GM12873 (cell line): ENCODE results near the gene KCNQ4.

ENCODE experiments used
- TF ChIP-seq, protein P1 (sequence below): IDR thresholded peaks from 2 replicates; pipeline ENCODE4 v1.5.1; 2012; ENCODE audit warnings: low read depth, mild to moderate bottlenecking, moderate library complexity, low read length, control low read depth; ENCODE audit not compliant: insufficient read depth; ENCODE audit errors: missing control alignments

The KCNQ4 gene

GRCh38 chr1:40740997-40741736 lies 42.4 kb upstream of the KCNQ4 start:
- TF ChIP-seq, protein P1, sequence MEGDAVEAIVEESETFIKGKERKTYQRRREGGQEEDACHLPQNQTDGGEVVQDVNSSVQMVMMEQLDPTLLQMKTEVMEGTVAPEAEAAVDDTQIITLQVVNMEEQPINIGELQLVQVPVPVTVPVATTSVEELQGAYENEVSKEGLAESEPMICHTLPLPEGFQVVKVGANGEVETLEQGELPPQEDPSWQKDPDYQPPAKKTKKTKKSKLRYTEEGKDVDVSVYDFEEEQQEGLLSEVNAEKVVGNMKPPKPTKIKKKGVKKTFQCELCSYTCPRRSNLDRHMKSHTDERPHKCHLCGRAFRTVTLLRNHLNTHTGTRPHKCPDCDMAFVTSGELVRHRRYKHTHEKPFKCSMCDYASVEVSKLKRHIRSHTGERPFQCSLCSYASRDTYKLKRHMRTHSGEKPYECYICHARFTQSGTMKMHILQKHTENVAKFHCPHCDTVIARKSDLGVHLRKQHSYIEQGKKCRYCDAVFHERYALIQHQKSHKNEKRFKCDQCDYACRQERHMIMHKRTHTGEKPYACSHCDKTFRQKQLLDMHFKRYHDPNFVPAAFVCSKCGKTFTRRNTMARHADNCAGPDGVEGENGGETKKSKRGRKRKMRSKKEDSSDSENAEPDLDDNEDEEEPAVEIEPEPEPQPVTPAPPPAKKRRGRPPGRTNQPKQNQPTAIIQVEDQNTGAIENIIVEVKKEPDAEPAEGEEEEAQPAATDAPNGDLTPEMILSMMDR, result no peak

DNA sequence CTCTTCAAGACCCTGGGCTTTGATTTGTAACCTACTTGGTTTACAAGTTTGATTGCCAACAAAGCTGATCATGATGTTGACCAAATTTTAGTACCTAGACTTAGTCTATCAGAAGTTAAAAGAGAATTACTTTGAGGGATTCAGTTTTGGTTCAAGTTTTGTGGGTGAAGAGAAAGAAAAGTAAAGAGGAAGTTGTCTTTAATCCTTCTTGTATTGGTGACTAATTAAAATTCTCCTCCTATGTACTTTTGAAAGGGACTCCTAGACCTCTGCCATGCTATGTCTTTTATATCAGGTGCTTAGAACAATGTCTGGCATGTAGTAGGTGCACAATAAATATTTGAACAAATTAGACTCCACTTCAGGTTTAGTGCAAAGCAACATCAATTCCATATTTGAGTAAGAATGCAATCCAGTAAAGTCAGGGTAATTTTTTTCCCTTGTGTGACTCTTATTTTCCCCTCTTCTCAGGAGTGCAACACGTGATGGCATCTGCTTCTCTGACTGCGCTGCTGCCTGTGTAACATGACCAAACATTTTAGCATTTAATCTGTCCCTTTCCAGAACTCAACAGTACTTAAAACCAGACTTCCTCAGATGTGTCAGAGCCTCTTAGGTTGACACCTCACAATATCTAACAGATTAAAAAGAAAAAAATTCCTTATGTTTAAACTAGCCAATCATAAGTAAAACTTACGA lies 41.1 kb upstream of the KCNQ4 start:
- TF ChIP-seq, protein P1, result no peak

DNA sequence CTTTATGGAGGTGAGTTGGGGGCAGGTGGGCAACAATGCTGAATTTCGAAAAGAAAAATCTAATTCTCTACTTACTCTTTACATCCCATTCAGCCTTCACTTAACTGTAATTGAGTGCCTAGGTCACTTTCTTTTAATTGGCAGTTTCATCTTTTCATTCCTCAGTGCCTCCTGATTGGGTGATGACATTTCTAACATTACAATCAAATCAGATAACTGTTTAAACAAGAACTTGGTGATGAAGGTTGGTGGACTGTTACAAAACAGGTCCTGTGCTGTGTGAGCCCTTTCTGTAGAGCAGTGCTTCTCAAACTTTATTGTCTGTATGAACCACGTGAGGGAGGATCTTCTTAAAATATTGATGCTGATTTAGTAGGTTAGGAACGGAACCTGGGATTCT lies 40.1 kb upstream of the KCNQ4 start:
- TF ChIP-seq, protein P1, result no peak

- TF ChIP-seq, protein P1, result no peak
Measured at GRCh38 chr1:40743860-40744259, 39.7 kb upstream of the KCNQ4 start.

DNA sequence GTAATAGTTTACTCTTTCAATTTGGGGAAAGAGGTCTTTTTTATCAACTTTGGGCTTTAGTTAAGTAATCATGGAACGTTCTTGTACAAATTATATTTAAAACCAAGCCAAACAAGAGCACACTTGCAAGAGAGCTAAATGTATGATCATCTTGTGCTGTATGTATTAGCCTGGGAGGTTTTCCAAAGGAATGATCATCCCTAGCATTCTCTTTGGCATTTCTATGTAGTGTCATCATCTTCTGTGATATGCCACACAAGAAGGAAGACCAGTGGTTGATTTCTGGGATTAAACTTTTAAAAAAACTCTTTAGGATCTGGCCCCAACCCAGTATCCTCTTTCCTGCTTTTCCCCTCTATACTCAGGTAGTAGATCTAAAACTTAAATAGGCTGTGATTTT lies 38.4 kb upstream of the KCNQ4 start:
- TF ChIP-seq, protein P1, result no peak

DNA sequence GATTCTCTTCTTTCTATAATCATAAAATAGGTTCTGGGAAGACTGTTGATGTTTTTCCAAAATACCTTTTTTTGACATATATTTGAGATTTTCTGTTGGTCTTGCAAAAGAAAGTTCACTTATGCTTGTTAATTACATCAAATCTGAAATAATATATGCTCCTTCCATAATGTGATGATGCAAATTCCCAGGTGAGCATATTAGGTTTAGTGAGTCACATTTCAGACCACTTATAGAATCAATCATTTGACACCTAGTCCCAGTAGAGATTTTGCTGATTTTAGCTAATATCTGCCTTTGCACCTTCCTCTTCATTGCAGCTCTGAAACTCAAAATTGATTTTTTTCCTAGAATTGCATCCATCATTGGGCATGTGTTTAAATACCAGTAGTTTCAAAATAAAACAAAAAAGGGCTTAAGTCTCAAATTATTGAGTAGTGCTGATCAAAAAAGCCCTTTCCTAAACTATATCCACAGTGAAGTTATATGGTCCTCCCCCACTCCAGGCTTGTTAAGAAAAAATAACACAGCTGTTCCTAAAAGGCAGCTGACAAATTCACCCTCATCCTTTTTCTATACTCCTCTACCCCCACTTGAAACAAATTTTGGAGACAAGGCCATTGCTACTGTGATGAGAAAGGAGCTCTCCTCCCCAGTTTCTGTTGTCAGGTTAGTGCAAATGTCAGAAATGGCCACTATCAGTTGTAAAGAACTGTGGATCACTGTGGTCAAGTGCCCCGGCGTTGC lies 37.1 kb upstream of the KCNQ4 start:
- TF ChIP-seq, protein P1, result no peak
